Coronary artery (tissue), 2 donors: ENCODE measurements around the gene CYP2R1.

ENCODE experiments used
- DNase-seq: peaks from one replicate; pipeline ENCODE4 v3.0.0-alpha.2; 2017; ENCODE audit warnings: low spot score
- H3K27ac ChIP-seq, 2 donors: fragments of 200-600 bp; sonication (generic); one replicate each; pipeline ENCODE4 v1.5.1; 2016 to 2019
- H3K4me3 ChIP-seq: fragments of 200-600 bp; sonication (generic); 2 replicates; pipeline ENCODE4 v1.5.1; 2016; ENCODE audit warnings: mild to moderate bottlenecking, moderate library complexity
- CTCF ChIP-seq: fragments of 200-600 bp; sonication (generic); IDR thresholded peaks from one replicate; pipeline ENCODE4 v1.5.1; 2019; ENCODE audit warnings: antibody characterized with exemption

CYP2R1 gene

GRCh38 chr11:14855890-14856289 is 36.1 kb downstream of the CYP2R1 start:
- no peak overlapping the region for H3K4me3 ChIP-seq
- no peak for TF ChIP-seq CTCF
- no peak for DNase-seq
- H3K27ac ChIP-seq, result no peak overlapping the region

- TF ChIP-seq CTCF, result no peak
- Histone ChIP-seq H3K4me3 (no peak overlapping the region), H3K27ac (no peak overlapping the region)
- no peak for DNase-seq
These were observed 38.0 kb downstream of the CYP2R1 start for GRCh38 chr11:14854057-14854456.

GRCh38 chr11:14852571-14853177 is 39.4 kb downstream of the CYP2R1 start:
- Histone ChIP-seq H3K4me3 (no peak overlapping the region), H3K27ac (no peak overlapping the region)
- no peak for DNase-seq
- no peak for TF ChIP-seq CTCF

- no peak for DNase-seq
- no peak for TF ChIP-seq CTCF
- H3K27ac ChIP-seq, result no peak overlapping the region
- H3K4me3 ChIP-seq, result no peak overlapping the region
These were observed 50.0 kb downstream of the CYP2R1 start for GRCh38 chr11:14842002-14842401.

- H3K4me3 ChIP-seq, result no peak overlapping the region
- no peak overlapping the region for H3K27ac ChIP-seq
- no peak for DNase-seq
- no peak for TF ChIP-seq CTCF
These were observed 56.2 kb downstream of the CYP2R1 start for GRCh38 chr11:14835496-14836492.
